ENCODE measurements around the gene KIFC1. TPM values are rescaled to one million over a fixed set of nuclear protein-coding genes. Genes with fewer than 3 reads are reported as not detected.
A peak's percentile ranks its signal among the peaks of the same experiment; 100 is the strongest.

The KIFC1 gene
- total and polyA plus RNA-seq, 2 donors (not counting 1 experiment from before 2014, with no cell fraction given) = 0.79 to 1.0 TPM

DNA sequence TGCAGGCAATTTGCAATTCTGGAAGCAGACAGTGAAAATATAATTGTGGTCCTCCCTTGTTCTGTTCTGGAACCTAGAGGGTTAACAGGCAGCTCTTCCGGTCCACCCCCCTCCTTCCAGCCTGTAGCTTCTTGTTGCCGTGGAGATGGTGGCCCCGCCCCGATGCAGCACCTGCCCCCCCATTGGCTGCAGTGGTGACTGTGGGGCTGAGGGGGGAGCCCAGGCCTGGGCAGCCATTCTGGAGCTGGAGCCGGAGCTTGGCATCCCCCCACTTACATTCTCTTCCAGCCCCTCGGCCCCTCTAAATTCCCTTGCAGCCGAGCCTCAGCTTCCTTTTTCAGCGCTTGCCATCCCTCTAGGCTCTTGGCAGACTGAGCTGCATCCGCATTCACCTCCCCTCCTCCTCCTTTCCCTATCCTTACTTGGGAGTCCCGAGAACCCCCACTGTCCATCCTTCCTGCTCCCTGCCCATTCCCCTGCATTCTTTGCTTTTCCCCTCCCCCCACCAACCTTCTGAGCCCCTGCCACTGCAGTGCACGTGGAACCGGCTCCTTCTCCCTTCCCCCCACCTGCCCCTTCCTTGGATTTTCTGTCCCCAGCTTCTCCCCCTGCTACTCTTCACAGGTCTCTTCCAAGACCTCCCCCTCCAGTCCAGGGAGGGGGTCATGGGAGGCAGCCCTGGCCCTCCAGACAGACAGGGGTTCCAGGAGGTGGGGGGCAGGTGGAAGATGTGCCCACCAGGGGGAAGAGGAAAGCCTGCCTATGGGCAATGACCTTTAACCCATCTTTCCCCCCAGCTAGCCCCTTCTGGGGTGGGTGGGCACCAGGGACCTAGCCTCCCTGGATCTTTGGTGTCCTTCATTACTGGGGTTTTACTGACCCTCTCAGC lies 39.6 kb downstream of the KIFC1 start:
- DNase-seq (peak; percentile 86), ATAC-seq (ENCODE audit: low read depth) (peak; percentile 53)
- Histone ChIP-seq H3K27me3 (replicated peaks in 1 of 4; ENCODE audit: control extremely low read depth in 1 of 4, control insufficient read depth in 3 of 4, insufficient read depth in 4 of 4, low read length in 3 of 4) (no peaks in the 10 kb centered on the region), H3K4me1 (ENCODE audit: control insufficient read depth in 2 of 2, insufficient read depth in 2 of 2, low read length in 2 of 2) (peaks cover 67 to 74% of the 10 kb centered on the region in 2 donors), H2AFZ (ENCODE audit: insufficient read depth, low read depth, low read length, poor library complexity, severe bottlenecking) (peak overlapping the region; percentile 69), H3K9ac (ENCODE audit: low read length) (peak overlapping the region; percentile 69), H3K79me2 (ENCODE audit: control insufficient read depth, insufficient read depth, low read length) (peaks cover 13% of the 10 kb centered on the region), H4K20me1 (ENCODE audit: control insufficient read depth, insufficient read depth, low read length, poor library complexity, severe bottlenecking) (no peaks in the 10 kb centered on the region), H3K36me3 (replicated peaks in 1 of 2; ENCODE audit: control extremely low read depth in 1 of 2, control insufficient read depth in 1 of 2, extremely low read depth in 1 of 2, insufficient read depth in 2 of 2, low read length in 1 of 2) (peaks cover 1 to 12% of the 10 kb centered on the region in 2 experiments), H3K27ac (ENCODE audit: low read length in 2 of 2) (peak overlapping the region; percentile 56 to 75), H3K4me2 (replicated peaks; ENCODE audit: low read depth, low read length, poor library complexity, severe bottlenecking) (peak overlapping the region; percentile 98), H3K4me3 (ENCODE audit: control extremely low read depth in 1 of 5, extremely low read depth in 1 of 5, insufficient read depth in 1 of 5, low read depth in 2 of 5, low read length in 4 of 5) (peak overlapping the region; percentile 41 to 72 (median 50)), H3K9me3 (ENCODE audit: control extremely low read depth in 1 of 3, control insufficient read depth in 2 of 3, insufficient read depth in 1 of 3, low read length in 2 of 3) (no peaks in the 10 kb centered on the region)
- WGBS (ENCODE audit: insufficient coverage) = 2% methylated on average over 9 of the region's 12 CpGs
- CTCF ChIA-PET = interaction anchor here (0.5 to 1.4 kb wide), 12 partner anchors 9 to 313 kb away, joined by 3 to 6 read pairs (median 3); partner anchors contain the start of genes CUTA and ZBTB9
- intact Hi-C loops (cut with micrococcal nuclease) = loop anchor here (1.0 kb wide), 1 partner anchor 23 kb away; the partner anchor contains the start of gene ZBTB9
- Mint-ChIP-seq H3K4me3 (peak overlapping the region; percentile 96), H3K9me3 (ENCODE audit: insufficient read depth) (no peaks in the 10 kb centered on the region), H3K4me1 (peaks cover 74% of the 10 kb centered on the region), H3K27me3 (no peaks in the 10 kb centered on the region), H3K27ac (peak overlapping the region; percentile 96)
- TF ChIP-seq, protein P1, sequence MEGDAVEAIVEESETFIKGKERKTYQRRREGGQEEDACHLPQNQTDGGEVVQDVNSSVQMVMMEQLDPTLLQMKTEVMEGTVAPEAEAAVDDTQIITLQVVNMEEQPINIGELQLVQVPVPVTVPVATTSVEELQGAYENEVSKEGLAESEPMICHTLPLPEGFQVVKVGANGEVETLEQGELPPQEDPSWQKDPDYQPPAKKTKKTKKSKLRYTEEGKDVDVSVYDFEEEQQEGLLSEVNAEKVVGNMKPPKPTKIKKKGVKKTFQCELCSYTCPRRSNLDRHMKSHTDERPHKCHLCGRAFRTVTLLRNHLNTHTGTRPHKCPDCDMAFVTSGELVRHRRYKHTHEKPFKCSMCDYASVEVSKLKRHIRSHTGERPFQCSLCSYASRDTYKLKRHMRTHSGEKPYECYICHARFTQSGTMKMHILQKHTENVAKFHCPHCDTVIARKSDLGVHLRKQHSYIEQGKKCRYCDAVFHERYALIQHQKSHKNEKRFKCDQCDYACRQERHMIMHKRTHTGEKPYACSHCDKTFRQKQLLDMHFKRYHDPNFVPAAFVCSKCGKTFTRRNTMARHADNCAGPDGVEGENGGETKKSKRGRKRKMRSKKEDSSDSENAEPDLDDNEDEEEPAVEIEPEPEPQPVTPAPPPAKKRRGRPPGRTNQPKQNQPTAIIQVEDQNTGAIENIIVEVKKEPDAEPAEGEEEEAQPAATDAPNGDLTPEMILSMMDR (IDR thresholded peaks at IDR 0.05) = no peak
- no peak for TF ChIP-seq EZH2 (IDR thresholded peaks at IDR 0.05; ENCODE audit: borderline replicate concordance, insufficient read depth, low read depth, low read length, poor library complexity, severe bottlenecking)
- POLR2A ChIA-PET = interaction anchor here (0.6 to 1.3 kb wide), 11 partner anchors 9 to 174 kb away, joined by 3 to 11 read pairs (median 5); partner anchors contain the start of genes B3GALT4, CUTA, PHF1 and TAPBP

All from B cell (primary cell).